HL-60 (cell line): Measurements from ENCODE around the gene CASD1.

ENCODE experiments used
- DNase-seq, 2 experiments: peaks; one replicate each; pipeline ENCODE4 v3.0.0-alpha.2; 2010 to 2020; ENCODE audit warnings: low read depth in 1 of 2, low spot score in 1 of 2
- H3K27ac ChIP-seq: fragments of 250-450 bp; sonication (Bioruptor Pico); replicated peaks from 2 replicates; pipeline ENCODE4 v1.5.1; 2020; ENCODE audit warnings: mild to moderate bottlenecking, moderate library complexity
- H3K27me3 ChIP-seq: fragments of 250-450 bp; sonication (Bioruptor Pico); 2 replicates; pipeline ENCODE4 v1.5.1; 2021; ENCODE audit warnings: mild to moderate bottlenecking, moderate library complexity; ENCODE audit not compliant: insufficient read depth, poor library complexity, severe bottlenecking
- H3K4me3 ChIP-seq: replicated peaks from 2 replicates; pipeline ENCODE4 v1.5.1; 2011; ENCODE audit warnings: mild to moderate bottlenecking, control low read depth, low read length; ENCODE audit not compliant: insufficient read depth
- CTCF ChIP-seq: IDR thresholded peaks from one replicate; pipeline ENCODE4 v1.5.1; 2011; ENCODE audit warnings: low read length, control low read depth, inconsistent platforms; ENCODE audit not compliant: insufficient read depth
- GABPA ChIP-seq: IDR thresholded peaks from 2 replicates; pipeline ENCODE4 v1.6.1; 2012; ENCODE audit warnings: low read depth
- POLR2AphosphoS5 ChIP-seq: IDR thresholded peaks from 2 replicates; pipeline ENCODE4 v1.6.1; 2012; ENCODE audit warnings: low read depth
- REST ChIP-seq: IDR thresholded peaks from 2 replicates; pipeline ENCODE4 v1.6.1; 2012; ENCODE audit warnings: low read depth; ENCODE audit not compliant: insufficient replicate concordance
- SPI1 ChIP-seq: IDR thresholded peaks from 2 replicates; pipeline ENCODE4 v1.6.1; 2012; ENCODE audit warnings: low read depth, mild to moderate bottlenecking, borderline replicate concordance

CASD1 gene

GRCh38 chr7:94602181-94602580 is 92.6 kb downstream of the CASD1 start:
- Histone ChIP-seq H3K27me3 (no peaks in the 10 kb centered on the region), H3K27ac (no peak overlapping the region), H3K4me3 (no peak overlapping the region)
- DNase-seq = no peak
- TF ChIP-seq CTCF = no peak
- TF ChIP-seq REST = no peak
- no peak for TF ChIP-seq POLR2AphosphoS5

- Histone ChIP-seq H3K4me3 (no peak overlapping the region), H3K27me3 (no peaks in the 10 kb centered on the region), H3K27ac (no peak overlapping the region)
- no peak for TF ChIP-seq POLR2AphosphoS5
- no peak for TF ChIP-seq REST
- no peak for TF ChIP-seq SPI1
- no peak for TF ChIP-seq GABPA
- no peak for TF ChIP-seq CTCF
- DNase-seq = no peak
These were observed 95.4 kb downstream of the CASD1 start for GRCh38 chr7:94605031-94605430.
